Smooth muscle cell (in vitro differentiated cells): ENCODE measurements around the gene CAMKV. TPM values are rescaled to one million over a fixed set of nuclear protein-coding genes. Genes with fewer than 3 reads are reported as not detected.

Experiments
- DNase-seq: peaks from one replicate; lab custom pipeline; 2025; ENCODE audit not compliant: unreplicated experiment; lab: John Stamatoyannopoulos, UW
- H2AFZ ChIP-seq: fragments of 200-600 bp; sonication (generic); 2 replicates; pipeline ENCODE4 v1.6.0; 2016; ENCODE audit warnings: antibody characterized with exemption, low read depth, mild to moderate bottlenecking
- H3F3A ChIP-seq: fragments of 200-600 bp; sonication (generic); 2 replicates; pipeline ENCODE4 v1.6.0; 2017; ENCODE audit warnings: antibody characterized with exemption, low read depth
- H3K27ac ChIP-seq: fragments of 200-600 bp; sonication (generic); 2 replicates; pipeline ENCODE4 v1.5.1; 2016; ENCODE audit warnings: low read depth, mild to moderate bottlenecking
- H3K27me3 ChIP-seq: fragments of 200-600 bp; sonication (generic); 2 replicates; pipeline ENCODE4 v1.6.1; 2016; ENCODE audit warnings: low read depth, mild to moderate bottlenecking
- H3K36me3 ChIP-seq: fragments of 200-600 bp; sonication (generic); 2 replicates; pipeline ENCODE4 v1.5.1; 2016; ENCODE audit warnings: low read depth
- H3K4me1 ChIP-seq: fragments of 200-600 bp; sonication (generic); 2 replicates; pipeline ENCODE4 v1.5.1; 2016; ENCODE audit warnings: low read depth
- H3K4me2 ChIP-seq: fragments of 200-600 bp; sonication (generic); 2 replicates; pipeline ENCODE4 v1.6.0; 2016; ENCODE audit warnings: mild to moderate bottlenecking
- H3K4me3 ChIP-seq: fragments of 200-600 bp; sonication (generic); 2 replicates; pipeline ENCODE4 v1.5.1; 2016; ENCODE audit warnings: mild to moderate bottlenecking
- H3K79me2 ChIP-seq: fragments of 200-600 bp; sonication (generic); 2 replicates; pipeline ENCODE4 v1.6.0; 2016; ENCODE audit warnings: low read depth, mild to moderate bottlenecking
- H3K9ac ChIP-seq: fragments of 200-600 bp; sonication (generic); 2 replicates; pipeline ENCODE4 v1.6.0; 2016; ENCODE audit warnings: low read depth
- H3K9me3 ChIP-seq: fragments of 200-600 bp; sonication (generic); replicated peaks from 2 replicates; pipeline ENCODE4 v1.5.1; 2016; ENCODE audit warnings: low read depth
- H4K20me1 ChIP-seq: fragments of 200-600 bp; sonication (generic); 2 replicates; pipeline ENCODE4 v1.6.0; 2016; ENCODE audit warnings: low read depth
- CTCF ChIP-seq: fragments of 200-600 bp; sonication (generic); IDR thresholded peaks from 2 replicates; pipeline ENCODE4 v1.5.1; 2017; ENCODE audit warnings: borderline replicate concordance, mild to moderate bottlenecking, antibody characterized with exemption; ENCODE audit not compliant: insufficient read depth, poor library complexity, severe bottlenecking
- WGBS: methylation state at CpG from one replicate; pipeline ENCODE4 v1.1.7; 2016; ENCODE audit warnings: low lambda C conversion rate; 5-methylcytosine and 5-hydroxymethylcytosine counted together
- polyA plus RNA-seq: library from polyadenylated mRNA; unstranded; fragments of >200 nt; fragmentation: Nextera tagmentation; extraction: Ambion mirVana; gene quantifications from 2 replicates; pipeline ENCODE4 v1.2.1, GENCODE V29; 2016
- total RNA-seq: library from RNA; depleted of rRNA; stranded (reverse); fragments of >200 nt; gene quantifications from 2 replicates; pipeline ENCODE4 v1.2.3, GENCODE V29; 2014

Gene CAMKV
- total and polyA plus RNA-seq, 2 experiments from 2014 or later, result not detected

DNA sequence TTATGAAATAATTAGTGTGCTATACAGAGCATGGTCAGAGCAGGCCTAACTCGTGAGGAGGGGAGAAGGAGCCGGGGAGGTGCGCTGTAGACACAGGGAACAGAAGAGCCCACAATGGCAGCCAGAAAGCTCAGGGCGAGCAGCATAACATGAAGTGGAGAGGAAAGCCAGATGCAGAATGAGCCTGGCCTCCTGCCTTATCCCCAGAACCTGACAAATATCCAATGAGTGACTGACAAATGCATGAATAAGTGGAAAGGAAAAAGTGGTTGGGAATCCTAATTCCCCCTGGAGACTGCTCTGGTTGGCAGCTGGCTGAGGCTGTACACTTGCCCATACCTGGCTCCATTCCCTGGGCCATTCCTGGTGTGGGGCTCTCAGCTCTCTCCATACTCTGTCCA is 43.2 kb upstream of the CAMKV start:
- Histone ChIP-seq H3K79me2 (no peaks in the 10 kb centered on the region), H3K27me3 (no peaks in the 10 kb centered on the region), H3K9me3 (no peaks in the 10 kb centered on the region), H4K20me1 (no peaks in the 10 kb centered on the region), H3K4me3 (no peak overlapping the region), H3K9ac (no peak overlapping the region), H3K4me1 (no peaks in the 10 kb centered on the region), H2AFZ (no peak overlapping the region), H3K27ac (no peak overlapping the region), H3F3A (no peaks in the 10 kb centered on the region), H3K36me3 (no peaks in the 10 kb centered on the region), H3K4me2 (no peak overlapping the region)
- no peak for DNase-seq
- 91% methylated on average over 4 of the region's 4 CpGs for WGBS
- TF ChIP-seq CTCF, result no peak

DNA sequence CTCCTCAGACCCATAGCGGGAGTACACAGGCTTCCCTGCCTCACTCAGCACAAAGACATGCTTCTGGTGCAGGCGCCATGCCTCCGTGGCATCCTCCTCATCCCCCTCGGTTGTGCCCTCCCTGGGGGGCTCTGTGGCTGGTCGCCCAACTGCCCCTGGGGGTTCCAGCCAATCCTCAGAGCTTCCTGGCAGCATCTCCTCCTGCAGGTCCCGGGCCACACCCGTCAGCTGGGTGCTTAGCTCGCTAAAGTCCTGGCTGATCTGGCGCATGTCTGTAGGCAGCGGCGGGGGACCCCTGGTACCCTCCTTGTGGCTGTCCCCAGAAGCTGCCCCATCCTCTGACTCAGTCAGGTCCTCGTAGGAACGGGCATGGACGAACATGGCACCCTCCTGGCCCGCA is 41.9 kb upstream of the CAMKV start:
- WGBS, result 95% methylated on average over 15 of the region's 15 CpGs
- no peaks in the 10 kb centered on the region for H3F3A ChIP-seq
- no peak overlapping the region for H3K9ac ChIP-seq
- no peak for DNase-seq
- H4K20me1 ChIP-seq, result no peaks in the 10 kb centered on the region
- TF ChIP-seq CTCF, result no peak
- no peaks in the 10 kb centered on the region for H3K79me2 ChIP-seq
- H2AFZ ChIP-seq, result no peak overlapping the region
- no peaks in the 10 kb centered on the region for H3K4me1 ChIP-seq
- no peaks in the 10 kb centered on the region for H3K27me3 ChIP-seq
- no peaks in the 10 kb centered on the region for H3K36me3 ChIP-seq
- H3K9me3 ChIP-seq, result no peaks in the 10 kb centered on the region
- H3K4me3 ChIP-seq, result no peak overlapping the region
- H3K4me2 ChIP-seq, result no peak overlapping the region
- H3K27ac ChIP-seq, result no peak overlapping the region

DNA sequence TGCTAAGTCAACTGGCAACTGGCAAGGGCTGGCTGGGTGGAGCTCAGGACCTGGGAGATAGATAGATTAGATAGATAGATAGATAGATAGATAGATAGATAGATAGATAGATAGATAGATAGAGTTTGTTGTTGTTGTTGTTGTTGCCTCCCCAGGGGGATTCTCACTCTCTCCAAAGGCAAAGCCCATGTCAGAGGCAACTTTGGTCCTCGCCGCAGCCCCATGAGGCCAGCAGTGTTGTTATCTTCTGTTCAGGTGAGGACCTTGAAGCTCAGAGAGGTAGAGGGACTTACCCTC is 41.4 kb upstream of the CAMKV start:
- WGBS, result 100% methylated on average over 2 of the region's 2 CpGs
- H3K27me3 ChIP-seq, result no peaks in the 10 kb centered on the region
- no peaks in the 10 kb centered on the region for H3K36me3 ChIP-seq
- no peak for DNase-seq
- H2AFZ ChIP-seq, result no peak overlapping the region
- H3K4me2 ChIP-seq, result no peak overlapping the region
- no peak overlapping the region for H3K9ac ChIP-seq
- H3K79me2 ChIP-seq, result no peaks in the 10 kb centered on the region
- no peak for TF ChIP-seq CTCF
- H3F3A ChIP-seq, result no peaks in the 10 kb centered on the region
- no peak overlapping the region for H3K4me3 ChIP-seq
- H3K27ac ChIP-seq, result no peak overlapping the region
- peaks cover 1% of the 10 kb centered on the region for H3K4me1 ChIP-seq
- H4K20me1 ChIP-seq, result no peaks in the 10 kb centered on the region
- no peaks in the 10 kb centered on the region for H3K9me3 ChIP-seq

DNA sequence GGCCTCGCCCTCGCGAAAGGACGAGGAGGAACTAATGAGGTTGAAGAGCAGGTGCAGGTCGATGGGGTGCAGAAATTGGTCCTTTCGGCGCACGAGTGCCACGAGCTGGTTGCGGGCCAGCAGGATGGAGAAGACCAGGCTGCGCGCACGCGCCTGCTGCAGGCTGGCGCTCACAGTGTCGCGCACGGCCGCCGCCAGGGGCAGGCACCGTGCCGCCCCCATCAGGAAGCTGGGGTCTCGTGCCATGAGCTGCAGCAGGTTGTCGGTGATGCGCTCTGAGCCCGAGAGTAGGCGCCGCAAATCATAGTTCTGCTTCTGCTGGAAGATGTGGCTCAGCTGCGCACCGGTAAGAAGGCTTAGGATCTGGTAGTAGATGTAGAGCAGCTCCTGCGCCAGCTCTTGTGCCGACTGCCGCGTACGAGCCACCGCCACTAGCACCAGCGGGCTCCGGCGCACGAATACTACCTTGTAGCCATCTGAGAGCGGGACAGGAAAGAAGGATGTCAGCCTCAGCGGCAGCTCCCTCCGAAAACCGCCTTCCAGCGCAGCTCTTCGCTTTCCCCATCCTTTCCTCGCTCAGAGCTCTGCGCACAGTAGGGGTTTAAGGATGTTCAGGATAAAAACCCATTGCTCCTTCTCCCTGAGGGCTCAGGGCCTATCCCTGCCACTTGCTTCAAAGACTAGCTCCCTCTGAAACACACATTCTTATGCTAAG is 40.9 kb upstream of the CAMKV start:
- no peak for TF ChIP-seq CTCF
- Histone ChIP-seq H2AFZ (no peak overlapping the region), H3K79me2 (no peaks in the 10 kb centered on the region), H4K20me1 (no peaks in the 10 kb centered on the region), H3K27ac (no peak overlapping the region), H3F3A (peaks cover 4% of the 10 kb centered on the region), H3K9me3 (no peaks in the 10 kb centered on the region), H3K4me2 (no peak overlapping the region), H3K36me3 (no peaks in the 10 kb centered on the region), H3K4me1 (peaks cover 5% of the 10 kb centered on the region), H3K9ac (no peak overlapping the region), H3K4me3 (no peak overlapping the region), H3K27me3 (no peaks in the 10 kb centered on the region)
- no peak for DNase-seq
- WGBS, result 51% methylated on average over 48 of the region's 48 CpGs
